ENCODE measurements around the gene AEBP2. TPM values are rescaled to one million over a fixed set of nuclear protein-coding genes. Genes with fewer than 3 reads are reported as not detected.

Gene AEBP2
- polyA plus RNA-seq, 1 donor from 2014 or later: 8.7 TPM

GRCh38 chr12:19490908-19491307 lies 51.6 kb downstream of the AEBP2 start:
- Mint-ChIP-seq H3K27me3 (no peaks in the 10 kb centered on the region), H3K4me3 (no peak overlapping the region), H3K4me1 (peaks cover 24 to 27% (median 25%) of the 10 kb centered on the region in 3 donors), H3K27ac (peak overlapping the region in 1 of 3 donors; percentile 15), H3K9me3 (no peaks in the 10 kb centered on the region), H3K36me3 (peaks cover 2% of the 10 kb centered on the region)

- Mint-ChIP-seq H3K27me3 (no peaks in the 10 kb centered on the region), H3K4me3 (peak overlapping the region in 1 of 4 donors; percentile 9), H3K4me1 (peaks cover 22 to 25% (median 23%) of the 10 kb centered on the region in 3 donors), H3K9me3 (no peaks in the 10 kb centered on the region), H3K27ac (peak overlapping the region in 2 of 3 donors; percentile 15 to 54), H3K36me3 (peaks cover 3% of the 10 kb centered on the region)
Measured at GRCh38 chr12:19491863-19492262, 52.6 kb downstream of the AEBP2 start.

GRCh38 chr12:19496219-19496878 lies 57.1 kb downstream of the AEBP2 start:
- Mint-ChIP-seq H3K9me3 (no peaks in the 10 kb centered on the region), H3K27me3 (no peaks in the 10 kb centered on the region), H3K4me1 (peaks cover 10 to 20% (median 17%) of the 10 kb centered on the region in 3 donors), H3K27ac (no peak overlapping the region), H3K36me3 (peaks cover 5% of the 10 kb centered on the region), H3K4me3 (no peak overlapping the region)

- no peak overlapping the region for H3K27ac Mint-ChIP-seq
- H3K36me3 Mint-ChIP-seq: peaks cover 8% of the 10 kb centered on the region
- H3K27me3 Mint-ChIP-seq: no peaks in the 10 kb centered on the region
- H3K4me1 Mint-ChIP-seq: peaks cover 4 to 9% (median 8%) of the 10 kb centered on the region in 3 donors
- no peak overlapping the region for H3K4me3 Mint-ChIP-seq
- H3K9me3 Mint-ChIP-seq: no peaks in the 10 kb centered on the region
Measured at GRCh38 chr12:19498099-19498498, 58.8 kb downstream of the AEBP2 start.

GRCh38 chr12:19499030-19499429 lies 59.7 kb downstream of the AEBP2 start:
- H3K27ac Mint-ChIP-seq: no peak overlapping the region
- H3K36me3 Mint-ChIP-seq: peaks cover 8% of the 10 kb centered on the region
- H3K9me3 Mint-ChIP-seq: no peaks in the 10 kb centered on the region
- no peak overlapping the region for H3K4me3 Mint-ChIP-seq
- H3K4me1 Mint-ChIP-seq: peaks cover 4 to 8% (median 6%) of the 10 kb centered on the region in 3 donors
- no peaks in the 10 kb centered on the region for H3K27me3 Mint-ChIP-seq

- H3K9me3 Mint-ChIP-seq: no peaks in the 10 kb centered on the region
- peaks cover 7% of the 10 kb centered on the region for H3K36me3 Mint-ChIP-seq
- no peak overlapping the region for H3K4me3 Mint-ChIP-seq
- peaks cover 7 to 27% (median 7%) of the 10 kb centered on the region in 3 donors for H3K4me1 Mint-ChIP-seq
- peak overlapping the region in 1 of 3 donors; percentile 60 for H3K27ac Mint-ChIP-seq
- H3K27me3 Mint-ChIP-seq: no peaks in the 10 kb centered on the region
Measured at GRCh38 chr12:19506497-19506896, 67.2 kb downstream of the AEBP2 start.

GRCh38 chr12:19507823-19508222 lies 68.5 kb downstream of the AEBP2 start:
- no peak overlapping the region for H3K27ac Mint-ChIP-seq
- no peak overlapping the region for H3K4me3 Mint-ChIP-seq
- H3K4me1 Mint-ChIP-seq: peaks cover 7 to 27% (median 7%) of the 10 kb centered on the region in 3 donors
- H3K36me3 Mint-ChIP-seq: peaks cover 5% of the 10 kb centered on the region
- H3K9me3 Mint-ChIP-seq: no peaks in the 10 kb centered on the region
- no peaks in the 10 kb centered on the region for H3K27me3 Mint-ChIP-seq

GRCh38 chr12:19510461-19510860 lies 71.2 kb downstream of the AEBP2 start:
- Mint-ChIP-seq H3K9me3 (no peaks in the 10 kb centered on the region), H3K27ac (no peak overlapping the region), H3K4me1 (peaks cover under 1 to 17% (median 4%) of the 10 kb centered on the region in 3 donors), H3K27me3 (no peaks in the 10 kb centered on the region), H3K36me3 (peaks cover 5% of the 10 kb centered on the region), H3K4me3 (no peak overlapping the region)

- Mint-ChIP-seq H3K36me3 (peaks cover 5% of the 10 kb centered on the region), H3K4me3 (no peak overlapping the region), H3K27me3 (no peaks in the 10 kb centered on the region), H3K27ac (no peak overlapping the region), H3K4me1 (no peaks in the 10 kb centered on the region), H3K9me3 (no peaks in the 10 kb centered on the region)
Measured at GRCh38 chr12:19515179-19515578, 75.9 kb downstream of the AEBP2 start.

GRCh38 chr12:19517583-19517982 lies 78.3 kb downstream of the AEBP2 start:
- Mint-ChIP-seq H3K4me1 (no peaks in the 10 kb centered on the region), H3K9me3 (no peaks in the 10 kb centered on the region), H3K4me3 (no peak overlapping the region), H3K27me3 (no peaks in the 10 kb centered on the region), H3K36me3 (peaks cover 2% of the 10 kb centered on the region), H3K27ac (no peak overlapping the region)

GRCh38 chr12:19518209-19518608 lies 78.9 kb downstream of the AEBP2 start:
- Mint-ChIP-seq H3K27me3 (no peaks in the 10 kb centered on the region), H3K36me3 (peaks cover 2% of the 10 kb centered on the region), H3K4me3 (no peak overlapping the region), H3K4me1 (no peaks in the 10 kb centered on the region), H3K9me3 (no peaks in the 10 kb centered on the region), H3K27ac (no peak overlapping the region)

- Mint-ChIP-seq H3K9me3 (no peaks in the 10 kb centered on the region), H3K36me3 (peaks cover 8% of the 10 kb centered on the region), H3K4me3 (no peak overlapping the region), H3K27ac (no peak overlapping the region), H3K4me1 (peaks cover 0 to 1% (median 0%) of the 10 kb centered on the region in 3 donors), H3K27me3 (no peaks in the 10 kb centered on the region)
Measured at GRCh38 chr12:19520646-19521415, 81.5 kb downstream of the AEBP2 start.

- Mint-ChIP-seq H3K9me3 (no peaks in the 10 kb centered on the region), H3K27ac (peak overlapping the region in 1 of 3 donors; percentile 82), H3K4me1 (peaks cover 0 to 3% (median 2%) of the 10 kb centered on the region in 3 donors)
Measured at GRCh38 chr12:19525274-19525673, 86.0 kb downstream of the AEBP2 start.

GRCh38 chr12:19527866-19528265 lies 88.6 kb downstream of the AEBP2 start:
- no peak overlapping the region for H3K27ac Mint-ChIP-seq

More at GRCh38 chr12:19525274-19525673, 86.0 kb downstream of the AEBP2 start:
- Mint-ChIP-seq H3K27me3 (no peaks in the 10 kb centered on the region), H3K4me3 (no peak overlapping the region), H3K36me3 (peaks cover 10% of the 10 kb centered on the region)

GRCh38 chr12:19528750-19529149 lies 89.5 kb downstream of the AEBP2 start:
- Mint-ChIP-seq H3K4me3 (peak overlapping the region in 1 of 4 donors; percentile 36), H3K4me1 (peaks cover 0 to 3% (median 2%) of the 10 kb centered on the region in 3 donors), H3K9me3 (peaks cover 0 to under 1% (median 0%) of the 10 kb centered on the region in 3 donors), H3K27ac (no peak overlapping the region), H3K27me3 (no peaks in the 10 kb centered on the region), H3K36me3 (peaks cover 10% of the 10 kb centered on the region)

More at GRCh38 chr12:19527866-19528265, 88.6 kb downstream of the AEBP2 start:
- peaks cover 10% of the 10 kb centered on the region for H3K36me3 Mint-ChIP-seq
- no peak overlapping the region for H3K4me3 Mint-ChIP-seq
- no peaks in the 10 kb centered on the region for H3K9me3 Mint-ChIP-seq
- no peaks in the 10 kb centered on the region for H3K27me3 Mint-ChIP-seq
- peaks cover 0 to 3% (median 2%) of the 10 kb centered on the region in 3 donors for H3K4me1 Mint-ChIP-seq
